Suprapubic skin (tissue), 4 donors: ENCODE data around the gene TSPYL4. TPM values are rescaled to one million over a fixed set of nuclear protein-coding genes. Genes with fewer than 3 reads are reported as not detected.
A peak's percentile ranks its signal among the peaks of the same experiment; 100 is the strongest.

ENCODE experiments used
- DNase-seq, 2 donors: peaks; one replicate each; pipeline ENCODE4 v3.0.0-alpha.2; 2019; ENCODE audit warnings: low spot score in 2 of 2
- H3K27ac ChIP-seq: fragments of 200-600 bp; sonication (generic); one replicate; pipeline ENCODE4 v1.5.1; 2019
- H3K27me3 ChIP-seq: fragments of 200-600 bp; sonication (generic); one replicate; pipeline ENCODE4 v1.5.1; 2019
- H3K36me3 ChIP-seq: fragments of 200-600 bp; sonication (generic); one replicate; pipeline ENCODE4 v1.5.1; 2019
- H3K4me1 ChIP-seq: fragments of 200-600 bp; sonication (generic); one replicate; pipeline ENCODE4 v1.5.1; 2019
- H3K4me3 ChIP-seq: fragments of 200-600 bp; sonication (generic); one replicate; pipeline ENCODE4 v1.5.1; 2019; ENCODE audit warnings: mild to moderate bottlenecking
- H3K9me3 ChIP-seq: fragments of 200-600 bp; sonication (generic); one replicate; pipeline ENCODE4 v1.5.1; 2019
- CTCF ChIP-seq, 2 donors: fragments of 200-600 bp in 1 of 2; fragments of 450-650 bp in 1 of 2; sonication (generic) in 1 of 2; IDR thresholded peaks; one replicate each; pipeline ENCODE4 v1.5.1; 2016 to 2019; ENCODE audit warnings: antibody characterized with exemption in 2 of 2, mild to moderate bottlenecking in 1 of 2, moderate library complexity in 1 of 2
- EP300 ChIP-seq: sonication (generic); formaldehyde crosslinking; IDR thresholded peaks from one replicate; pipeline ENCODE4 v1.6.1; 2017; ENCODE audit warnings: antibody characterized with exemption
- POLR2A ChIP-seq, 2 donors: fragments of 450-650 bp; IDR thresholded peaks; one replicate each; pipeline ENCODE4 v1.6.1; 2017; ENCODE audit warnings: antibody characterized with exemption in 2 of 2, mild to moderate bottlenecking in 2 of 2, moderate library complexity in 2 of 2
- POLR2AphosphoS5 ChIP-seq, 3 donors: sonication (generic); formaldehyde crosslinking; IDR thresholded peaks; one replicate each; pipeline ENCODE4 v1.6.1; 2017; ENCODE audit warnings: antibody characterized with exemption in 3 of 3
- WGBS: methylation state at CpG from one replicate; pipeline ENCODE4 v1.1.5; 2018; 5-methylcytosine and 5-hydroxymethylcytosine counted together
- total RNA-seq, 4 donors: library from RNA; depleted of rRNA; stranded (reverse); fragments of >200 nt; gene quantifications; one replicate each; pipeline ENCODE4 v1.1.0, GENCODE V29; 2016

TSPYL4 gene
- total RNA-seq, 4 donors from 2014 or later, result 11.2 to 21.8 (median 16.7) TPM

GRCh38 chr6:116263353-116263752 is 9.5 kb upstream of the TSPYL4 start:
- Histone ChIP-seq H3K27ac (no peak overlapping the region), H3K9me3 (no peaks in the 10 kb centered on the region), H3K27me3 (no peaks in the 10 kb centered on the region), H3K4me3 (no peak overlapping the region), H3K36me3 (peaks cover 7% of the 10 kb centered on the region), H3K4me1 (no peaks in the 10 kb centered on the region)
- no peak for TF ChIP-seq EP300
- no peak for TF ChIP-seq POLR2AphosphoS5 (IDR thresholded peaks at IDR 0.05)
- TF ChIP-seq CTCF (IDR thresholded peaks at IDR 0.05), result no peak
- TF ChIP-seq POLR2A (IDR thresholded peaks at IDR 0.05), result no peak
- 95% methylated on average over 1 of the region's 1 CpG for WGBS
- no peak for DNase-seq

GRCh38 chr6:116258520-116258919 is 4.6 kb upstream of the TSPYL4 start:
- no peak overlapping the region for H3K27ac ChIP-seq
- H3K36me3 ChIP-seq, result peaks cover 7% of the 10 kb centered on the region
- no peak overlapping the region for H3K4me3 ChIP-seq
- H3K9me3 ChIP-seq, result no peaks in the 10 kb centered on the region
- TF ChIP-seq CTCF (IDR thresholded peaks at IDR 0.05), result no peak
- TF ChIP-seq POLR2A (IDR thresholded peaks at IDR 0.05), result no peak
- no peak for TF ChIP-seq EP300
- TF ChIP-seq POLR2AphosphoS5 (IDR thresholded peaks at IDR 0.05), result no peak
- no peaks in the 10 kb centered on the region for H3K27me3 ChIP-seq
- H3K4me1 ChIP-seq, result peaks cover 16% of the 10 kb centered on the region
- no peak for DNase-seq
- WGBS, result 91% methylated on average over 10 of the region's 18 CpGs

- Histone ChIP-seq H3K36me3 (peaks cover 7% of the 10 kb centered on the region), H3K27me3 (no peaks in the 10 kb centered on the region), H3K9me3 (no peaks in the 10 kb centered on the region), H3K4me1 (peaks cover 32% of the 10 kb centered on the region), H3K27ac (no peak overlapping the region), H3K4me3 (no peak overlapping the region)
- WGBS, result 92% methylated on average over 1 of the region's 1 CpG
- DNase-seq, result no peak
- TF ChIP-seq CTCF (IDR thresholded peaks at IDR 0.05), result no peak
- TF ChIP-seq EP300, result no peak
- TF ChIP-seq POLR2AphosphoS5 (IDR thresholded peaks at IDR 0.05), result no peak
- TF ChIP-seq POLR2A (IDR thresholded peaks at IDR 0.05), result no peak
Observed at GRCh38 chr6:116256694-116257093, 2.8 kb upstream of the TSPYL4 start.

GRCh38 chr6:116255246-116255800 is 1.4 kb upstream of the TSPYL4 start:
- H3K36me3 ChIP-seq, result peaks cover 7% of the 10 kb centered on the region
- TF ChIP-seq POLR2A (IDR thresholded peaks at IDR 0.05) (no peak), POLR2AphosphoS5 (IDR thresholded peaks at IDR 0.05) (no peak), CTCF (IDR thresholded peaks at IDR 0.05) (no peak), EP300 (no peak)
- 53% methylated on average over 5 of the region's 5 CpGs for WGBS
- H3K27me3 ChIP-seq, result no peaks in the 10 kb centered on the region
- no peak for DNase-seq
- H3K27ac ChIP-seq, result no peak overlapping the region
- H3K4me1 ChIP-seq, result peaks cover 46% of the 10 kb centered on the region
- no peaks in the 10 kb centered on the region for H3K9me3 ChIP-seq
- H3K4me3 ChIP-seq, result no peak overlapping the region

GRCh38 chr6:116254297-116255056 is 602 bp upstream of the TSPYL4 start:
- WGBS, result 12% methylated on average over 4 of the region's 4 CpGs
- no peaks in the 10 kb centered on the region for H3K27me3 ChIP-seq
- no peaks in the 10 kb centered on the region for H3K9me3 ChIP-seq
- TF ChIP-seq EP300 (no peak), CTCF (IDR thresholded peaks at IDR 0.05) (no peak), POLR2A (IDR thresholded peaks at IDR 0.05) (no peak), POLR2AphosphoS5 (IDR thresholded peaks at IDR 0.05) (no peak)
- peak overlapping the region; percentile 90 for H3K27ac ChIP-seq
- peak overlapping the region; percentile 93 for H3K4me3 ChIP-seq
- no peak for DNase-seq
- peaks cover 7% of the 10 kb centered on the region for H3K36me3 ChIP-seq
- peaks cover 53% of the 10 kb centered on the region for H3K4me1 ChIP-seq
